Adrenal gland (tissue), 12 donors: Measurements from ENCODE around the gene ZBTB2. TPM values are rescaled to one million over a fixed set of nuclear protein-coding genes. Genes with fewer than 3 reads are reported as not detected.

Experiments
- DNase-seq, 7 donors: peaks; one replicate each; pipeline ENCODE4 v3.0.0-alpha.2; 2019 to 2020
- H3K27ac ChIP-seq, 5 donors: fragments of 200-600 bp; sonication (generic) in 4 of 5; 1 replicate in 3 of 5; 2 replicates in 2 of 5; pipeline versions ENCODE4 v1.5.1 to v1.8.0; 2016 to 2020; ENCODE audit warnings: mild to moderate bottlenecking in 1 of 5
- H3K27me3 ChIP-seq: fragments of 200-600 bp; 2 replicates; pipeline ENCODE4 v1.8.0; 2021
- H3K36me3 ChIP-seq, 2 donors: fragments of 200-600 bp; replicated peaks in 1 of 2; 1 replicate in 1 of 2; 2 replicates in 1 of 2; pipeline versions ENCODE4 v1.5.1 to v1.8.0; 2018 to 2022
- H3K4me1 ChIP-seq, 2 donors: fragments of 200-600 bp; replicated peaks in 1 of 2; 1 replicate in 1 of 2; 2 replicates in 1 of 2; pipeline versions ENCODE4 v1.5.1 to v1.8.0; 2018 to 2021
- H3K4me3 ChIP-seq, 4 donors: fragments of 200-600 bp; sonication (generic) in 3 of 4; one replicate each; pipeline ENCODE4 v1.5.1; 2016 to 2018
- H3K9me3 ChIP-seq, 3 donors: fragments of 200-600 bp; sonication (generic) in 1 of 3; replicated peaks in 1 of 3; 1 replicate in 2 of 3; 2 replicates in 1 of 3; pipeline versions ENCODE4 v1.5.1 to v1.8.0; 2016 to 2021
- CTCF ChIP-seq, 6 experiments: fragments of 450-650 bp in 4 of 6; fragments of 200-600 bp in 2 of 6; sonication (generic) in 1 of 6; IDR thresholded peaks; 1 replicate in 5 of 6; 2 replicates in 1 of 6; pipeline versions ENCODE4 v1.5.1 to v1.8.0; 2016 to 2021; ENCODE audit warnings: antibody characterized with exemption in 6 of 6, mild to moderate bottlenecking in 2 of 6, moderate library complexity in 1 of 6
- POLR2A ChIP-seq, 2 donors: fragments of 450-650 bp; IDR thresholded peaks; one replicate each; pipeline ENCODE4 v1.6.1; 2017; ENCODE audit warnings: antibody characterized with exemption in 2 of 2, mild to moderate bottlenecking in 2 of 2, moderate library complexity in 1 of 2
- WGBS, 4 donors: extraction: QIAGEN DNeasy Blood & Tissue Kit in 2 of 4; methylation state at CpG; one replicate each; pipeline versions ENCODE4 v1.1.5 to v1.1.7; 2013 to 2017; 5-methylcytosine and 5-hydroxymethylcytosine counted together
- intact Hi-C, 2 donors: fragments of 100-400 bp; cut with DNase I; formaldehyde crosslinking; loops; one replicate each; pipeline versions ENCODE4 v1.14.1 to v1.15.0; 2022 to 2023
- polyA plus RNA-seq, 3 donors: library from polyadenylated mRNA; stranded (reverse); fragments of 200-250 nt in 2 of 3; fragments of 350-450 nt in 1 of 3; fragmentation: Illumina TruSeq in 1 of 3; extraction: RNeasy Lipid Tissue Mini Kit (QIAGEN cat#74804) in 1 of 3; gene quantifications; one replicate each; pipeline ENCODE4 v1.2.3, GENCODE V29; 2013 to 2014
- total RNA-seq, 9 donors: library from RNA; depleted of rRNA in 4 of 9; stranded (reverse); fragments of >200 nt in 4 of 9; fragments of 120-200 nt in 1 of 9; fragmentation: NEBNext Ultra II Directional in 1 of 9; extraction: Animal tissue kit (Norgen Biotek cat#: 25700) in 1 of 9; gene quantifications; one replicate each; pipeline versions ENCODE4 v1.1.0 to v1.2.4, GENCODE V29; 2013 to 2023
- donor health status: healthy with polysubstance abuse.
- donor health status: Bipolar disorder and iron deficiency.
- donor health status: DM: yes; HTN: yes; CAD: no.
- donor health status: DM: no; HTN: no; CAD: no.
- donor health status: DM: no; HTN: no; CAD: no.
- donor health status: DM: yes; HTN: yes; CAD: no.

The ZBTB2 gene
- total and polyA plus RNA-seq, 12 donors, result 4.9 to 11.3 (median 8.6) TPM

GRCh38 chr6:151353795-151354194, 37.6 kb downstream of the ZBTB2 start:
- no peaks in the 10 kb centered on the region for H3K9me3 ChIP-seq
- H3K36me3 ChIP-seq, result no peaks in the 10 kb centered on the region
- intact Hi-C loops, result no loop called here
- no peaks in the 10 kb centered on the region for H3K27me3 ChIP-seq
- no peak for TF ChIP-seq CTCF (IDR thresholded peaks at IDR 0.05)
- TF ChIP-seq POLR2A (IDR thresholded peaks at IDR 0.05), result no peak
- no peak for DNase-seq
- H3K27ac ChIP-seq, result no peak overlapping the region
- no peaks in the 10 kb centered on the region for H3K4me1 ChIP-seq
- H3K4me3 ChIP-seq, result no peak overlapping the region
- WGBS, 4 donors, result 92 to 95% (median 93%) methylated on average over 10 of the region's 10 CpGs

GRCh38 chr6:151352410-151353396, 38.7 kb downstream of the ZBTB2 start:
- H3K36me3 ChIP-seq, result no peaks in the 10 kb centered on the region

GRCh38 chr6:151351731-151352130, 39.6 kb downstream of the ZBTB2 start:
- Histone ChIP-seq H3K27me3 (no peaks in the 10 kb centered on the region), H3K4me1 (no peaks in the 10 kb centered on the region), H3K27ac (no peak overlapping the region), H3K36me3 (no peaks in the 10 kb centered on the region), H3K4me3 (no peak overlapping the region), H3K9me3 (no peaks in the 10 kb centered on the region)
- 91 to 96% (median 92%) methylated on average over 7 of the region's 7 CpGs for WGBS, 4 donors
- no peak for DNase-seq
- TF ChIP-seq CTCF (IDR thresholded peaks at IDR 0.05) (no peak), POLR2A (IDR thresholded peaks at IDR 0.05) (no peak)
- intact Hi-C loops, result no loop called here

More at GRCh38 chr6:151352410-151353396, 38.7 kb downstream of the ZBTB2 start:
- H3K27me3 ChIP-seq, result no peaks in the 10 kb centered on the region
- WGBS, 4 donors, result 78 to 87% (median 85%) methylated on average over 19 of the region's 19 CpGs
- no peaks in the 10 kb centered on the region for H3K4me1 ChIP-seq
- intact Hi-C loops, result no loop called here
- DNase-seq, result no peak
- TF ChIP-seq POLR2A (IDR thresholded peaks at IDR 0.05), result no peak
- no peak for TF ChIP-seq CTCF (IDR thresholded peaks at IDR 0.05)
- H3K27ac ChIP-seq, result no peak overlapping the region
- H3K4me3 ChIP-seq, result no peak overlapping the region
- H3K9me3 ChIP-seq, result no peaks in the 10 kb centered on the region

- no peak overlapping the region for H3K27ac ChIP-seq
These were observed 40.1 kb downstream of the ZBTB2 start for GRCh38 chr6:151351146-151351700.

More at GRCh38 chr6:151351146-151351700, 40.1 kb downstream of the ZBTB2 start:
- DNase-seq, result no peak
- Histone ChIP-seq H3K9me3 (no peaks in the 10 kb centered on the region), H3K36me3 (no peaks in the 10 kb centered on the region), H3K27me3 (no peaks in the 10 kb centered on the region), H3K4me3 (no peak overlapping the region), H3K4me1 (no peaks in the 10 kb centered on the region)
- WGBS, 4 donors, result 91 to 94% (median 93%) methylated on average over 18 of the region's 18 CpGs
- TF ChIP-seq CTCF (IDR thresholded peaks at IDR 0.05) (no peak), POLR2A (IDR thresholded peaks at IDR 0.05) (no peak)
- intact Hi-C loops, result no loop called here
